ENCODE data around the gene GMCL1. TPM values are rescaled to one million over a fixed set of nuclear protein-coding genes. Genes with fewer than 3 reads are reported as not detected.

The GMCL1 gene
- total RNA-seq, 2 donors from 2014 or later = 19.7 to 25.5 TPM

- TF ChIP-seq, protein P1, sequence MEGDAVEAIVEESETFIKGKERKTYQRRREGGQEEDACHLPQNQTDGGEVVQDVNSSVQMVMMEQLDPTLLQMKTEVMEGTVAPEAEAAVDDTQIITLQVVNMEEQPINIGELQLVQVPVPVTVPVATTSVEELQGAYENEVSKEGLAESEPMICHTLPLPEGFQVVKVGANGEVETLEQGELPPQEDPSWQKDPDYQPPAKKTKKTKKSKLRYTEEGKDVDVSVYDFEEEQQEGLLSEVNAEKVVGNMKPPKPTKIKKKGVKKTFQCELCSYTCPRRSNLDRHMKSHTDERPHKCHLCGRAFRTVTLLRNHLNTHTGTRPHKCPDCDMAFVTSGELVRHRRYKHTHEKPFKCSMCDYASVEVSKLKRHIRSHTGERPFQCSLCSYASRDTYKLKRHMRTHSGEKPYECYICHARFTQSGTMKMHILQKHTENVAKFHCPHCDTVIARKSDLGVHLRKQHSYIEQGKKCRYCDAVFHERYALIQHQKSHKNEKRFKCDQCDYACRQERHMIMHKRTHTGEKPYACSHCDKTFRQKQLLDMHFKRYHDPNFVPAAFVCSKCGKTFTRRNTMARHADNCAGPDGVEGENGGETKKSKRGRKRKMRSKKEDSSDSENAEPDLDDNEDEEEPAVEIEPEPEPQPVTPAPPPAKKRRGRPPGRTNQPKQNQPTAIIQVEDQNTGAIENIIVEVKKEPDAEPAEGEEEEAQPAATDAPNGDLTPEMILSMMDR (conservative IDR thresholded peaks at IDR 0.05) = peak; percentile 24
- Mint-ChIP-seq H3K27me3 (ENCODE audit: insufficient read depth) (no peaks in the 10 kb centered on the region), H3K27ac (peak overlapping the region; percentile 96), H3K4me1 (peaks cover 9% of the 10 kb centered on the region), H3K4me3 (peak overlapping the region; percentile 68), H3K36me3 (ENCODE audit: low read depth) (peaks cover 7% of the 10 kb centered on the region), H3K9me3 (no peaks in the 10 kb centered on the region)
- peak; percentile 100 for DNase-seq
- peaks cover 4% of the 10 kb centered on the region for H3K4me1 ChIP-seq (ENCODE audit: control insufficient read depth, insufficient read depth, low read length)
- peaks cover 9% of the 10 kb centered on the region for H3K27me3 ChIP-seq (ENCODE audit: control insufficient read depth, insufficient read depth, low read length, poor library complexity, severe bottlenecking)
- peak overlapping the region; percentile 91 for H3K9ac ChIP-seq (ENCODE audit: extremely low read depth, low read length, poor library complexity, severe bottlenecking)
- H3K27ac ChIP-seq (ENCODE audit: low read depth, low read length) = peak overlapping the region; percentile 96
- H3K4me3 ChIP-seq (ENCODE audit: low read length) = peak overlapping the region; percentile 79
- H3K9me3 ChIP-seq (ENCODE audit: control insufficient read depth, low read length) = no peaks in the 10 kb centered on the region
- 1 to 2% methylated on average over 30 to 56 of the region's 56 CpGs for WGBS, 2 experiments (ENCODE audit: insufficient coverage in 1 of 2, insufficient read length in 1 of 2)
- peaks cover 19% of the 10 kb centered on the region for H3K36me3 ChIP-seq (ENCODE audit: control insufficient read depth, insufficient read depth, low read length)
Measured at GRCh38 chr2:69914164-69914949, 84.9 kb downstream of the GMCL1 start.

DNA sequence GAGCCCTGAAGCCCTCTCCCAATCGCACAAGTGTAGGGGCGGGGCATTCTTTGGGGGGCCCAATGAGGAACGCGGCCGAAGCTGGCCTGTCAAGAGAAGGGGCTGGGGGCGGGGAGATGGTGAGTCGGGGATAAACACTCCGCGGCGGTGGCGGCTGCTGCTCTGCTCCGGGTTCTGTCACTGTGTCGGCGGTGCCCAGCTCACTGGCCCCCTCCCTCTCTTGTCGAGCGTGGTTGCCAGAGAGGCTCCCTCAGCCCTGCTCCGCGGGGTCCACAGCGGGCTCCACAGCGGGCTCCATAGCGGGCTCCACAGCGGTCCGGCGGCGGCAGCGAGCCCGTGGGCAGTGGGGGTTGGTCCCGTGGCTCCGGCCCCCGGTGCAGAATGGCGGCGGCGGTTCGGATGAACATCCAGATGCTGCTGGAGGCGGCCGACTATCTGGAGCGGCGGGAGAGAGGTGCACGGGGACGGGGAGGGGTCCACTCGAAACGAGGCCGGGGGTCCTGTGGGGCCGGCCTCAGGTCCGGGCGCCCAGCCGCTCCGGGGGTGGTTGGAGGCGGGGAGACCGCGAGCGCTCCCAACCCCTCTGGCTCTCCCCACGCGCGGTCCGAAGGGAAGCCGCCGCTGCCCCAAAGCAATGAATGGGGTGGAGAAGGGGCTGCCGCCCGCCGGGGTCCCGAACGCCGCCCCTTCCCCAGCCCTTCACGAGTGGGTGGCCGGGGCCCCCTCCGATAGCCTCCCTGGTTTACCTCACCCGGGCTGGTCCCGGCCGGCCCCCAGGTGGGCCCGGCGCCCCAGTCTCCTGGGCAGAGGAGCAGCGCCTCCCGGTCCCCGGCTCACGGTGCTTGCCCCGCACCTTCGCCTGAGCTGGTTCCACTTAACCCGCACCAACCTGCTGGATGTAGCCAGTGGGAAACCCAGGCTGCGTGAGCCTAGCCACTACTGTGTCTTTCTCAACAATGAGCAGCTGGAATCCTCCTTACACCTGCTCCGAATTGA lies 85.8 kb downstream of the GMCL1 start, which contains the start of gene MXD1:
Gene MXD1, plus strand, starts transcription at position 160 of the 996 bp plus-strand sequence. Its CDS starts 222 bp downstream, at position 382.
- H3K27ac ChIP-seq (ENCODE audit: low read depth, low read length) = peak within 1 kb of the TSS; percentile 96
- TF ChIP-seq, protein P1 (conservative IDR thresholded peaks at IDR 0.05) = no peak
- H3K4me3 Mint-ChIP-seq = peak within 1 kb of the TSS; percentile 68
- no peaks in the 10 kb centered on the region for H3K9me3 ChIP-seq (ENCODE audit: control insufficient read depth, low read length)
- peak within 1 kb of the TSS; percentile 96 for H3K27ac Mint-ChIP-seq
- no peaks in the 10 kb centered on the region for H3K9me3 Mint-ChIP-seq
- H3K27me3 Mint-ChIP-seq (ENCODE audit: insufficient read depth) = no peaks in the 10 kb centered on the region
- 2 to 3% methylated on average over 11 to 81 of the region's 81 CpGs for WGBS, 2 experiments (ENCODE audit: insufficient coverage in 1 of 2, insufficient read length in 1 of 2)
- peaks cover 9% of the 10 kb centered on the region for H3K27me3 ChIP-seq (ENCODE audit: control insufficient read depth, insufficient read depth, low read length, poor library complexity, severe bottlenecking)
- H3K4me1 Mint-ChIP-seq = peaks cover 9% of the 10 kb centered on the region
- peaks cover 4% of the 10 kb centered on the region for H3K4me1 ChIP-seq (ENCODE audit: control insufficient read depth, insufficient read depth, low read length)
- DNase-seq = peak; percentile 63
- H3K36me3 ChIP-seq (ENCODE audit: control insufficient read depth, insufficient read depth, low read length) = peaks cover 14% of the 10 kb centered on the region
- H3K9ac ChIP-seq (ENCODE audit: extremely low read depth, low read length, poor library complexity, severe bottlenecking) = peak within 1 kb of the TSS; percentile 91
- H3K36me3 Mint-ChIP-seq (ENCODE audit: low read depth) = peaks cover 5% of the 10 kb centered on the region
- peak within 1 kb of the TSS; percentile 79 for H3K4me3 ChIP-seq (ENCODE audit: low read length)

GRCh38 chr2:69916106-69916505 lies 86.6 kb downstream of the GMCL1 start:
- H3K4me3 ChIP-seq (ENCODE audit: low read length) = peak overlapping the region; percentile 77
- Mint-ChIP-seq H3K27ac (no peak overlapping the region), H3K4me3 (peak overlapping the region; percentile 68), H3K36me3 (ENCODE audit: low read depth) (peaks cover 5% of the 10 kb centered on the region), H3K4me1 (peaks cover 9% of the 10 kb centered on the region), H3K9me3 (no peaks in the 10 kb centered on the region), H3K27me3 (ENCODE audit: insufficient read depth) (no peaks in the 10 kb centered on the region)
- H3K36me3 ChIP-seq (ENCODE audit: control insufficient read depth, insufficient read depth, low read length) = peaks cover 10% of the 10 kb centered on the region
- H3K9me3 ChIP-seq (ENCODE audit: control insufficient read depth, low read length) = no peaks in the 10 kb centered on the region
- H3K9ac ChIP-seq (ENCODE audit: extremely low read depth, low read length, poor library complexity, severe bottlenecking) = peak overlapping the region; percentile 56
- no peak for DNase-seq
- H3K27me3 ChIP-seq (ENCODE audit: control insufficient read depth, insufficient read depth, low read length, poor library complexity, severe bottlenecking) = peaks cover 9% of the 10 kb centered on the region
- H3K27ac ChIP-seq (ENCODE audit: low read depth, low read length) = no peak overlapping the region
- TF ChIP-seq, protein P1 (conservative IDR thresholded peaks at IDR 0.05) = no peak
- H3K4me1 ChIP-seq (ENCODE audit: control insufficient read depth, insufficient read depth, low read length) = peaks cover 4% of the 10 kb centered on the region
- WGBS, 2 experiments (ENCODE audit: insufficient coverage in 1 of 2, insufficient read length in 1 of 2) = 93% methylated on average over 2 of the region's 2 CpGs; no CpG with 5 or more reads in 1 of the 2 experiments
